DMS153 (cell line): ENCODE data around the gene RGPD5.
"Not testable (repeated sequence)": the region's sequence is repeated elsewhere in the genome, so short reads cannot be mapped to it uniquely, and the experiment has no call there.

Source experiments
- DNase-seq: peaks from one replicate; lab custom pipeline; 2025; lab: John Stamatoyannopoulos, UW

Gene RGPD5

GRCh38 chr2:109794074-109794737 lies at the start of gene RGPD5:
TSS of gene RGPD5 (plus strand) at chr2:109794305. CDS start at chr2:109794466, 161 bp downstream.
- not testable (repeated sequence) for DNase-seq

DNA sequence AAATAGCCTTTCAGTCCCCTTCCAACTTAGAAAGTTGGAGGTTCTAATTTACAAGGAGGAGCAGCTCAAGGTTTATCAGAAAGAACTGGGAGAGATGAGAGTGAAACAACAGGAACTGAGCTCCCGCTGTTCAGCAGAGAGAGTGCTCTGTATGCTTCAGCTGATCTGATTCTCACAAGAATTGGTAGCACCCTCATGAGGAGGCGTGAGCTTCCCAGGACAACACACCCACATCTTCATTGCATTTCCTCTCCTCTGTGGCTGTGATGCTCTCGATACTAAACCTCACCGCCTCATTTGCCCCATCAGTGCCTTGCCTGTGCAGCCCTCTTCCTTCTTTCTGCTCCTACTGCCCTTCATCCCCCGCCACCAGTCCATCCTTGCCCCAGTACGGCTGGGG lies 42.5 kb upstream of the RGPD5 start:
- DNase-seq = not testable (repeated sequence)

GRCh38 chr2:109757163-109757824 lies 36.8 kb upstream of the RGPD5 start:
- not testable (repeated sequence) for DNase-seq

GRCh38 chr2:109760265-109761042 lies 33.7 kb upstream of the RGPD5 start:
- DNase-seq = not testable (repeated sequence)

GRCh38 chr2:109761043-109761454 lies 33.1 kb upstream of the RGPD5 start:
- not testable (repeated sequence) for DNase-seq

DNA sequence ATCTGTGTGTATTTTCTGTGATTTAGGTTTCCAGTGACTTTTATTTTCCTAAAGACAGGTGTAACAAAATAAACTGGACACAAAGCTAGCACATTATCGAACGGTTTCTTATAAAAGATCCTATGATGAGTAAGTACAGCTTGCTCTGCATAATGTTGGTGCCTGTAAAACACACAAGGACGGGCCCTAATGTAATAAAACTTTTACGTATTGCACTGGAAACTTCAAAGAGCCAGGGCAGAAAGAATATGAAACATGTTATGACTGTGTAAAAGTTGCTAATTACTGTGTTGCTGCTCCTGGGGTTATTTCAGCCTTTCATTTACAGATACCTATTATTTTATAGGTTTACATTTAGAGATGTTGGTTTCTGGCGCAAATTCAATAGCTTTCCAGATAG lies 32.1 kb upstream of the RGPD5 start:
- not testable (repeated sequence) for DNase-seq

DNA sequence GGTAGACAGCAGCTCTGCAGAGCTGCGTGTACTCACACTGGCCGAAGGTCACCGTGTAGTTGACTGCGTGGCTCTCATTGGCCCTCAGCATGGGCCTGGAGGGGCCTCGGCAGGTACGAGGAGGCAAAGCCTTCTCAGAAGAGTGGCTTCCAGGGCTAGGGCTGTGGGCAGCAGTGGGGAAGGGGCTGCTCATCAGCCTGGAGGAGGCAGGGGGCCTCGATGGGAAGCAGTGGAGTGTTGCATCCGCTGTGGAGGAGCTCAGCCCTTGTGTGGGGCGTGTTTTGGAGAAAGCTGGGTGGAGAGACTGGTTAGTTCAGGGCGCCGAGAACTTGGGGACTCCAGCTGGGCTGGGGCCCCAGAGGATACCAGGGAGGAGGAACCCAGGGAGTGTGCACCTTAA lies 28.0 kb upstream of the RGPD5 start:
- DNase-seq = not testable (repeated sequence)

DNA sequence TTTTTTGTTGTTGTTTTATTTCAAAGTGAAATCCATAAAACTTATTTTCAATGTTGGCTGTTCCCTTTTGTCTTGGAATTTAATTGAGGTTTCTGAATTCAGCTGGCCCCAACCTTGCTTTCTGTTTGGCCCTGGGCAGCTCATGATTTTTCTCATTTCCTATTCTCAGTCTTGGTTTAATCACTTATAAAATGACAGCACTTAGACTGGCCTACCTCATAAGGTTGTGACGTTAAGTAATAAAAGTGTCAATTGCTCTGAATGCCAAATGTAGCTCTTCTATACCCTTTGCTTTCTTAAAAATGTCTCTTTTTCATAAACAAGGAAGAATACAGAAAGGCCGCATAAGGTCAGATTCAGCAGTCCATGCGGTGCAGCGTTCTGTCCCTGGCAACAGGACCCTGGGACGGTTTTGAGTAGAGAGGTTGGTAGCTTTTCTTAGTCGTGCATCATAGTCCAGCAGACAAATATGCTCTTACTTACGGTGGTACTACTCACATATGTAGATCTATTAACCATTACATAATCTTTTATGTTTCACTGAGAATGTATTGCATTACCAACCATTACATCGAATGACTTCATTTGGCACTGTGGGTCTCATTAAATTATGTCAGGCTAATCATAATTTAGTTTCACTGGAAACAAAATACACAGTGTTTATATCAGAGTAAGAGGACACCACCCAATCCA lies 27.1 kb upstream of the RGPD5 start:
- not testable (repeated sequence) for DNase-seq

DNA sequence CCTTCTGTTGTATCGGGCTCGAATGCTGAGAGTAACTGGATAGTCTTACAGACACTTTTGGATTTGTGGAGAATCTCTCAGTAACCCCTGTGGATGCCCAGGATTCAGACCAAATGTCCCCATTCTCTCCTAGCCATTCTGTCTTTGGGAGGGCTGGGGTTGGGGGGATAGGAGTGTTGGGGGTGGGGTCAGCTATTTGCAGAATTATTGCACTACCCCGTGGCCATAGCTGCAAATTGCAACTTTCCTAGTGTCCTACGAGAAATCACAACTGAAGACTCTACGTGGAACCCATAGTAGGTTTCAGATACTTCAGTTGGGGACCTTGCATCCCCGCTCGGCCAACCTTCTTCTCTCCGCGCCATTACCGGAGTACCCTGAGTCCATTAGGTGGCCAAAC lies 25.2 kb upstream of the RGPD5 start:
- not testable (repeated sequence) for DNase-seq

DNA sequence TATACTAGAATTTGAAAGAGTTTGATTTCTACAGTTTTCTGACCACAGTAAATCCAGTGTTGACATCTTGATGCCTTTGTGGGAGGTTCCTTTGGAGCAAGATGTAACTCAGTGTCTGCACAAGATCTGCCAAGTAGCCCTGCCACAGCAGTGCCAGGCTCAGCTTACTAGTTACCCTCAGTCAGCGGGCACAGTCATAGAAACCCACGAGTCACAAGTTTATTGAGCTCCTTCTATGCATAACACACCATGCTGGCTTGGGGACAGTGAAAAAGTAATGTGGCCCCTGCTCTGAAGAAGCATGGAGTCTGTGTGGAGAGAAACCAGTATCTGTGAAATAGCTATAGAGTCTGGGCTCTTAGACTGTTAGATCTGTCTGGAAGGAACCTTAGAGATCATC lies 15.0 kb upstream of the RGPD5 start:
- not testable (repeated sequence) for DNase-seq

DNA sequence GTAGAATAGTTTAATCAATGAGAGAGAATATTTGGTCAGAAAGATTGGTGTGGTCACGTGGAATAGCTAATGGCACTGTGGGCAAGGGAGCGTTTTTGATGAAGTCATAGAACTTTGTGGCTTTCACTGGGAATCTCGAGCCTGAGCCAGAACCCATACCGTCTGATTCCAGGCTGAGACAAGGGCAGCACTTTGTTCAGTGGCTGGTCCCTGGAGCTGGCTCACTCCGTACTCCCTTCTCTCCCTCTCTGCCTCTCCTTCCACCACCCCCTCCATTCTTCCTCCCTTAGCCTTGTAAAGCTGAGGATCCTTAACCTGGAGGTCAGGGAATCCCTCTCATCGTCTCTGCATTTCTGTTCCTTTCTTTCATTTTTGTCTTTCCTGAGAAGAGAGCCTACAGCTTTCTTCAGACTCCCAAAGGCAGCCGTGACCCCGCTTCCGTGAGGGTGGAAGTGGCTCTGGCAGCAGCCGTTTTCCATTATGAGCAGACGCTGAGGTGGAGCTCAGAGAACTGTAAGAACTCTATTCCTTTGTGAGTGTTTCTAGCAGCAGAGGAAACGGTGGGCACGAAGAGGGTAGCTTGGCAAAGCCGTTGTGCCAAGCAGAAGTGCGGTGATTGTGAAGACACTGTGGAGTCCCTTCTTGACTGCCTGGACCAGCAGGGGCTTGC lies 12.8 kb upstream of the RGPD5 start:
- DNase-seq = not testable (repeated sequence)

DNA sequence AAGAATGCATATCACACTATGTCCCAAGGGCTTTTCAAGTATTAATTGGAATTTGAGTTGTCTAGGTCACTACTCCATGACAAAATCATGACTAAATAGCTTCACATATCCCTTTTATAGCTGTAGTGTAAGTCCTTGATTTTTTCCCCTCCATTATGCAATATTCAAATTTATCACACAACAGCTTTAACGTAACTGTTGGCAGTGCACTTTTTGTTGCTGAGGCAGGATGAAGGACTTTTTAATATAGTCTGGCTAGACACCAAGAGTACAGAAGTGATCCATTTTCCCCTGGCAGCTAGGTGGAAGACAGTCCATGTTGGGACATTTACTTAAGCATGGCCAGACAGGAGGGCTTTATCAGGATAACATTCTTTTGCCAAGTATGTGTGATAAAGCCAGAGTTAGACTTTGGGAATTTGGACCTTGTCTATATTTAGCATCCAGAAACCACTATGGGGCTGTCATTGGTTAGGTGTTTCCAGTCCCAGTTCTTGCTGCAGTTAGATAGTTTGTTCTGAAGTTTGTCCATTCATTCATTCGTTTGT lies 11.6 kb upstream of the RGPD5 start:
- not testable (repeated sequence) for DNase-seq

GRCh38 chr2:109791530-109792279 lies 2.4 kb upstream of the RGPD5 start:
- DNase-seq = not testable (repeated sequence)

GRCh38 chr2:109792659-109793058 lies 1.4 kb upstream of the RGPD5 start:
- DNase-seq = not testable (repeated sequence)

- not testable (repeated sequence) for DNase-seq
These were observed 77.1 kb downstream of the RGPD5 start for GRCh38 chr2:109871129-109871751.

DNA sequence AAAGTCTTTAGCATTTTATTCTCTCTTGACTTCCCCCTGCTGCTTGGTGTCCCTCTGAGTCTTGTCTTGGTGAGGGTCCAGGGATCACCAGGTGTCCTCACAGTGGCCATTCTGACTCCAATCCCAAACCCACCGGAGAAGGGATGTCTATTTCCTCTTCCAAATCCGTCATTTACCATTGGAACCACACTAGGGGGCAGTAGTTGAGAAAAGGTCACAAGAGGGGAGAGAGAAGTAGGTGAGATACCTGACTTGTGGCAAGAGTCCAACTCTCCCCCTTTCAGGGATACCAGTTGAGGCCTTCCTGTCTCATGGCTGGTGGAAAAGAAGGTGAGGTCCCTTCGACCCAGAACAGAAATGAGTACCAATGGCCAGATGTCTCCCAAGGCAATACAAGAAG lies 82.5 kb downstream of the RGPD5 start:
- not testable (repeated sequence) for DNase-seq

- DNase-seq = not testable (repeated sequence)
These were observed 88.0 kb downstream of the RGPD5 start for GRCh38 chr2:109882112-109882511.

GRCh38 chr2:109888414-109888813 lies 94.3 kb downstream of the RGPD5 start:
- not testable (repeated sequence) for DNase-seq

DNA sequence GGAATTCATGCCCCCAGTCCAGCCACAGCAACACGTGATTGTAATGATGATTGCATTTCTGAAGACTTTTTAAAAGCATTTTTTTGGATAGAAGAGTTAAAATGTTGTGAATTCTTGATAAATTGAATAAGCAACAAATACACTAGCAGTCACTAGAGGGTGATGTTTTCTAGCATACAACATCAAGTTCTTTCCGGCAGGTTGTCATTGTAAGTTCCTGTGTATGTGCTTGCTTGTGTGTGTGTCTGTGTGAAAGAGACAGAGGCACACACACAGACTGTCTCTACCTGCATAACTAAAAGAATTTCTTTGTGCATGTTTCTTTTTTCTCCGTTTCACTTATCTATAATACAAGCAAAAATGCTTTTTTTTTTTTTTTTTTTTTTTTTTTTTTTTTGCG lies 95.8 kb downstream of the RGPD5 start:
- DNase-seq = not testable (repeated sequence)

DNA sequence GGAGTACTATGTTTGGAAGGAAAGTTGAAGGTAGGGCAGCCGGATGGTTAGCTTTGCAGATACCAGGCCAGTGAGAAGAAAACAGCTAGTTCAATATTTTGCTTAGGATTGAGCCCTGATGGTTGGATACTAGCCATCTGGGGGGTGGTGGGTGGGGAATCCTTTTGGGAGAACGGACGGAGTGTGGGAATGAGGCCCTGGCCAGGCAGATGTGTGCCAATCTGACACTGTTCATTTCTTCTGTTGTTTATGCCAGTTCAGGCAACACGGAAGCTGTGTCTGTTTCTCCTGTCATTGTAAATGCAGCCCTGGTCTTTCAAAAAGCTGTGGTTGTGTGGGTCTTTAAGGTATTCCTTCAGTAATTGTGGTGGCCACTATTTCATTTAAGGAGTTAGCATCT lies 96.9 kb downstream of the RGPD5 start:
- DNase-seq = not testable (repeated sequence)
